Transverse colon (tissue), 4 donors: ENCODE data around the gene SOCS3. TPM values are rescaled to one million over a fixed set of nuclear protein-coding genes. Genes with fewer than 3 reads are reported as not detected.

Experiments used
- DNase-seq: peaks from one replicate; pipeline ENCODE4 v3.0.0-alpha.2; 2019
- H3K27ac ChIP-seq, 4 donors: fragments of 200-600 bp; sonication (generic); 2 replicates each; pipeline ENCODE4 v1.5.1; 2016 to 2018; ENCODE audit warnings: inconsistent platforms in 4 of 4
- H3K27me3 ChIP-seq: fragments of 200-600 bp; sonication (generic); 2 replicates; pipeline ENCODE4 v1.5.1; 2017; ENCODE audit warnings: inconsistent platforms
- H3K36me3 ChIP-seq, 4 donors: fragments of 200-600 bp; sonication (generic); 2 replicates each; pipeline ENCODE4 v1.5.1; 2017 to 2019; ENCODE audit warnings: inconsistent platforms in 4 of 4
- H3K4me1 ChIP-seq, 4 donors: fragments of 200-600 bp; sonication (generic); 2 replicates each; pipeline ENCODE4 v1.5.1; 2017 to 2020; ENCODE audit warnings: inconsistent platforms in 4 of 4
- H3K4me3 ChIP-seq, 4 donors: fragments of 200-600 bp; sonication (generic); 1 replicate in 1 of 4; 2 replicates in 3 of 4; pipeline versions ENCODE4 v1.5.1 to v1.6.1; 2017 to 2019; ENCODE audit warnings: inconsistent platforms in 4 of 4
- H3K9me3 ChIP-seq, 2 donors: fragments of 200-600 bp; sonication (generic); 2 replicates each; pipeline ENCODE4 v1.5.1; 2017 to 2019; ENCODE audit warnings: inconsistent platforms in 2 of 2
- CTCF ChIP-seq, 5 experiments: fragments of 200-600 bp in 3 of 5; fragments of 450-650 bp in 2 of 5; sonication (generic) in 3 of 5; IDR thresholded peaks; 1 replicate in 2 of 5; 2 replicates in 3 of 5; pipeline ENCODE4 v1.5.1; 2016 to 2017; ENCODE audit warnings: antibody characterized with exemption in 5 of 5, inconsistent platforms in 3 of 5, mild to moderate bottlenecking in 2 of 5, moderate library complexity in 1 of 5
- EP300 ChIP-seq: sonication (generic); formaldehyde crosslinking; IDR thresholded peaks from one replicate; pipeline ENCODE4 v1.6.1; 2017; ENCODE audit warnings: antibody characterized with exemption, low read depth
- POLR2A ChIP-seq: fragments of 450-650 bp; IDR thresholded peaks from one replicate; pipeline ENCODE4 v1.6.1; 2016; ENCODE audit warnings: antibody characterized with exemption, mild to moderate bottlenecking, moderate library complexity
- POLR2AphosphoS5 ChIP-seq, 3 donors: sonication (generic); formaldehyde crosslinking; IDR thresholded peaks; one replicate each; pipeline ENCODE4 v1.6.1; 2016; ENCODE audit warnings: antibody characterized with exemption in 3 of 3
- WGBS, 2 donors: methylation state at CpG; one replicate each; pipeline ENCODE4 v1.1.5; 2018; ENCODE audit warnings: low coverage in 1 of 2; 5-methylcytosine and 5-hydroxymethylcytosine counted together
- in situ Hi-C, 4 donors: fragments of 200-750 bp; cut with MboI; loops; one replicate each; pipeline versions ENCODE4 v1.15.0 to v1.15.1; 2017; ENCODE audit warnings: low sequenced_read_pairs in 3 of 4, low pct_ligation_motif_present in 1 of 4, low pct_unique_long_range_greater_than_20kb in 1 of 4
- intact Hi-C: fragments of 100-400 bp; cut with DNase I; formaldehyde crosslinking; loops from one replicate; pipeline ENCODE4 v1.15.1; 2023; ENCODE audit warnings: low total_unique reads
- total RNA-seq, 4 donors: library from RNA; depleted of rRNA; stranded (reverse); fragments of >200 nt; gene quantifications; one replicate each; pipeline ENCODE4 v1.1.0, GENCODE V29; 2016

SOCS3 gene
- total RNA-seq, 4 donors from 2014 or later = 22.3 to 230 (median 37.6) TPM

- Histone ChIP-seq H3K9me3 (no peaks in the 10 kb centered on the region), H3K27ac (no peak overlapping the region), H3K4me1 (peaks cover 0 to 10% (median 0%) of the 10 kb centered on the region in 4 donors), H3K4me3 (no peak overlapping the region), H3K36me3 (no peaks in the 10 kb centered on the region), H3K27me3 (no peaks in the 10 kb centered on the region)
- no peak for DNase-seq
- intact Hi-C loops = no loop called here
- in situ Hi-C loops = no loop called here
- TF ChIP-seq CTCF (IDR thresholded peaks at IDR 0.05) (no peak), EP300 (no peak), POLR2AphosphoS5 (IDR thresholded peaks at IDR 0.05) (no peak), POLR2A (no peak)
- WGBS, 2 donors = 78 to 80% methylated on average over 7 to 13 of the region's 13 CpGs
Observed at GRCh38 chr17:78369791-78370381, 10.0 kb upstream of the SOCS3 start.

- in situ Hi-C loops = no loop called here
- 96 to 100% methylated on average over 4 to 8 of the region's 8 CpGs for WGBS, 2 donors
- no peaks in the 10 kb centered on the region for H3K36me3 ChIP-seq
- peaks cover 0 to 10% (median 0%) of the 10 kb centered on the region in 4 donors for H3K4me1 ChIP-seq
- intact Hi-C loops = no loop called here
- no peaks in the 10 kb centered on the region for H3K9me3 ChIP-seq
- no peak overlapping the region for H3K4me3 ChIP-seq
- no peak for DNase-seq
- TF ChIP-seq CTCF (IDR thresholded peaks at IDR 0.05) = no peak
- no peak for TF ChIP-seq POLR2AphosphoS5 (IDR thresholded peaks at IDR 0.05)
- no peak for TF ChIP-seq EP300
- no peak for TF ChIP-seq POLR2A
- H3K27ac ChIP-seq = no peak overlapping the region
- H3K27me3 ChIP-seq = no peaks in the 10 kb centered on the region
Observed at GRCh38 chr17:78368854-78369495, 9.1 kb upstream of the SOCS3 start.

GRCh38 chr17:78368348-78368747, 8.5 kb upstream of the SOCS3 start:
- Histone ChIP-seq H3K27ac (no peak overlapping the region), H3K4me3 (no peak overlapping the region), H3K4me1 (peaks cover 0 to 10% (median 0%) of the 10 kb centered on the region in 4 donors), H3K27me3 (no peaks in the 10 kb centered on the region), H3K36me3 (no peaks in the 10 kb centered on the region), H3K9me3 (no peaks in the 10 kb centered on the region)
- no peak for TF ChIP-seq POLR2A
- TF ChIP-seq EP300 = no peak
- no peak for TF ChIP-seq CTCF (IDR thresholded peaks at IDR 0.05)
- TF ChIP-seq POLR2AphosphoS5 (IDR thresholded peaks at IDR 0.05) = no peak
- intact Hi-C loops (no loop called here), in situ Hi-C loops (no loop called here)
- DNase-seq = no peak
- 74 to 100% methylated on average over 2 to 6 of the region's 6 CpGs for WGBS, 2 donors

GRCh38 chr17:78367193-78367592, 7.3 kb upstream of the SOCS3 start:
- H3K4me1 ChIP-seq = peaks cover 0 to 10% (median 0%) of the 10 kb centered on the region in 4 donors
- in situ Hi-C loops (no loop called here), intact Hi-C loops (no loop called here)
- H3K27me3 ChIP-seq = no peaks in the 10 kb centered on the region
- no peak for DNase-seq
- no peaks in the 10 kb centered on the region for H3K36me3 ChIP-seq
- TF ChIP-seq CTCF (IDR thresholded peaks at IDR 0.05) (no peak), POLR2A (no peak), POLR2AphosphoS5 (IDR thresholded peaks at IDR 0.05) (no peak), EP300 (no peak)
- no peaks in the 10 kb centered on the region for H3K9me3 ChIP-seq
- H3K4me3 ChIP-seq = no peak overlapping the region
- no peak overlapping the region for H3K27ac ChIP-seq
- 88 to 100% methylated on average over 1 to 5 of the region's 5 CpGs for WGBS, 2 donors
